Activated gamma-delta T cell treated with anti-CD3 and anti-CD28 coated beads, Interleukin-2, amount 50 U/mL, for 16 hours (primary cell): Measurements from ENCODE around the gene CACNB1.
"Not testable (repeated sequence)": the region's sequence is repeated elsewhere in the genome, so short reads cannot be mapped to it uniquely, and the experiment has no call there.

Experiments used
- DNase-seq: peaks from one replicate; pipeline ENCODE4 v3.0.0-alpha.2; 2020; ENCODE audit warnings: low read depth

The CACNB1 gene

GRCh38 chr17:39151150-39151942, 46.1 kb downstream of the CACNB1 start, which contains the start of gene PLXDC1:
Gene PLXDC1, minus strand, starts transcription at chr17:39151637. Its CDS starts 200 bp downstream, at chr17:39151437.
- no peak for DNase-seq

DNA sequence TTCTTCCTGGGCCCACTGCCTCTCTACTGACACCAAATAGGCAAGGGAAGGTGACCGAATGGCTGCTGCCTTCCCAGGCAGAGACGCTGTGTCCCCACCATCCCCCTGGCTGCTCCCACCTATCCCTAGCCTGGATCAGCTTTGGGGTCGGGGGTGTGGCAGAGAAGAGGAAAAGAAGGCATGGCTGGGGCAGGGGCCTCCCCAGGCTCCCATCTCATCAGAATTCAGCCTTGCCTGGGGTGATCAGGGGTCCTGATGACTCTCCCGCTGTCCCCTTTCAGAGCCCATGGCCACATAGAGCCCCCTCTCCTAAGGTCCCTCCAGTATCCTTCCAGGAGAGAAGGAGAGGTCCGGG, 46.7 kb downstream of the CACNB1 start:
- DNase-seq = no peak

DNA sequence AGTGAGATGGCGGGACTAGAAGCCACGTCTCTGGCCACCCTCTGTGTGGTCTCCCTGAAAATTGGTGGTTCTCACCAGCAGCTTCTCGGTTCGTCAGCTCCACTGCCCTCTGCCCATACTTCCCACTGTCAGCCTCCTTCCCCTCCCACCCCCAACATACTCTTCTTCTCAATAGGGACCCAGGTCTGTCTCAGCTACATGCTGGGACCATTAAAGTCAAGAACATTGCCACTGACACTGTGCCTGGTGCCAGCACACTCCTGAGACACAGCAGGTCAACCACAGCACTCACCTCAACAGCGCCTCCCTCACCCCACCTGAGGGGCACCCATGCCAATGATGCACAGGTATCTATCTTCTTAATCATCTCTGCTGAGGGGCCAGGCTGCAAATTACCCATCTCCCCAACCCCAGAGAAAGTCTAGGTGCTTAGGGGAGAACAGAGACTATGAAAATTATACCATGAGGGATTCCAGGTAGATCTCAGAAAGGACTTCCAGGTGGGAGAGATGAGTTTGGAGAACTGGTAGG, 47.3 kb downstream of the CACNB1 start:
- DNase-seq = no peak

GRCh38 chr17:39147221-39148185, 50.0 kb downstream of the CACNB1 start:
- DNase-seq = no peak

- no peak for DNase-seq
Measured at GRCh38 chr17:39146273-39146672, 51.2 kb downstream of the CACNB1 start.

- DNase-seq = no peak
Measured at GRCh38 chr17:39145143-39145542, 52.3 kb downstream of the CACNB1 start.

DNA sequence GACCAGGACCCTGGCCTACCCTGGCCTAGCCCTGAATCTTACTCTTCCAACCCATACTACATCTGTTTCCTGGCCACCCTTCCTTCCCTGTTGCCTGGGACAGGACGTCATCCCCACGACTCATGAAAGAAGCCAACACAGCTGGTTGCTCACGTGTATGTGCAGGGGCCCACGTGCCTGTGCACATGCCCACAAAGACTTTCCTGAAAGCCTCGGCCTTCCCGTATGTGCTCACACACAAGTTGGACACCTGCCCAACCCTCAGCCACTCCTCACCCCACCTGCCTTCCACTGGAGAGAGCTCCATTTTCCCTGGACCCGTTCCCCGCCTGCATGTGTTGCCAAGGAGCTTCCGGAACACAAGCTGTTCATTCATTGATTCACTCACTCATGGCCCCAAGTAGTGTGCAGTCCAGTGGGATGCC, 53.0 kb downstream of the CACNB1 start:
- DNase-seq = no peak

GRCh38 chr17:39143552-39144093, 53.8 kb downstream of the CACNB1 start:
- no peak for DNase-seq

GRCh38 chr17:39141915-39142664, 55.4 kb downstream of the CACNB1 start:
- DNase-seq = no peak

- DNase-seq = no peak
Measured at GRCh38 chr17:39141294-39141693, 56.2 kb downstream of the CACNB1 start.

GRCh38 chr17:39139561-39139960, 57.9 kb downstream of the CACNB1 start:
- DNase-seq = no peak

- DNase-seq = no peak
Measured at GRCh38 chr17:39139161-39139511, 58.3 kb downstream of the CACNB1 start.

DNA sequence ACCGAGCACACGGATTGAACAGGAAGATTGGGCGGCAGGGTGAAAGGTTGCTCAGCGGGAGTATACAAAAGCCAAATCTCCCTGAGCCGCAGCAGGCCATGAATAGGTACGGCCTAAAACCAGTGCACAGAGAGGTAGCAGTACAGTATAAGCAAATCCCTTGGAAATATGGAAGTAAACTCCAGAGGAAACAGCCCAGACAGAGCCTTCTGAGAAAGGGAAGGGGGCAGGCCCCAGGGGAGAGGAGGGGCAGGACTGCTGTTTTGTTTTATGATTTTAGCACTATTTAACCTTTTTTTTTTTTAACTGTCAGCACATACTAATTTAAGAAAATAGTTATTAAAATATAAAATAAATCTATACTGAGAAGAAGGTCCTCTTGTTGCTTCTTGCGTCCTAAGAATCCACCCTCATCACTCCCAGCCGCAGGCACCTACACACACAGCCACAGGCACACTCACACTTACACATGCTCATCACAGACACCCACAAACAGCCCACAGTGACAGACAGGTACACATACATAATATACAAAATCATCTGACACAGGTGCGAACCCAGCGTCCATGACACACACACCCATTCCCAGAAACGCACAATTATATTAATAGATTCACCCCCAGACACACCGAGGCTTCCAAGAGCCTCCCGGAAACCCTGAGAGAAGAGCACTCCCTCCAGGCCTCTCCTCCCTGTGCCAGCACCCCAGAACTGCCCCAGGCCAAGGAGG, 58.9 kb downstream of the CACNB1 start:
- no peak for DNase-seq

DNA sequence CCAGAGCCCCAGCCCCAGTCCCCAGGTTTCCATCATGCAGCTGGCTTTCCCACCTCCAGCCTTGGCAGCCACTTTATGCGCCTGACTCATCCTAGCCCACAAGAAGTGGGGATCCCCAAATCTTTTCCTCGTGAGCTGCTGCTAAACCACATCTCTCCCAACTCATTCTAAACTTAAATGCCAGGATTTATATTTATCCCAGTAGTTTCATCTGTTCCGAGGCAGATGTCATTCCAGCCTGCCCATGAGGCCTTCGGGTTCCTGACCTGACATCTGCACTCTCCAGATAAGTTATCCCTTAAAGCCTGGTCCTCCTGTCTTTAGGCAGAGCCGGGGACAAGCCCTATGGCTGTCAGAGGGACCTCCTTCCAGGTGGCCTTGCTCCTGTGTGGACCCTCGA, 62.6 kb downstream of the CACNB1 start:
- DNase-seq = no peak

- DNase-seq = no peak
Measured at GRCh38 chr17:39132192-39132610, 65.3 kb downstream of the CACNB1 start.

GRCh38 chr17:39131616-39132015, 65.9 kb downstream of the CACNB1 start:
- DNase-seq = no peak

DNA sequence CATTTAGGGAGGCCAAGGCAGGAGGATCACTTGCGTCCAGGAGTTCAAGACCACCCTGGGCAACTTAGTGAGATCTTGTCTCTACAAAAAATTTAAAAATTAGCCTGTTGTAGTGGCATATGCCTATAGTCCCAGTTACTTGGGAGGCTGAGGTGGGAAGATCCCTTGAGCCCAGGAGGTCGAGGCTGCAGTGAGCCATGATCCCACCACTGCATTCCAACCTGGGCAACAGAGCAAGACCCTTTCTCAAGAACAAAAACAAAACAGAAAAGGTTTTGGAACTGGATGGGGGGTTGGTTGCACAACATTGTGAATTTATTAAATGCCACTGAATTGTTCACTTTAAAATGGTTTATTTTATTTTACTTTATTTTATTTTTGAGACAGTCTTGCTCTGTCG, 67.3 kb downstream of the CACNB1 start:
- no peak for DNase-seq

DNA sequence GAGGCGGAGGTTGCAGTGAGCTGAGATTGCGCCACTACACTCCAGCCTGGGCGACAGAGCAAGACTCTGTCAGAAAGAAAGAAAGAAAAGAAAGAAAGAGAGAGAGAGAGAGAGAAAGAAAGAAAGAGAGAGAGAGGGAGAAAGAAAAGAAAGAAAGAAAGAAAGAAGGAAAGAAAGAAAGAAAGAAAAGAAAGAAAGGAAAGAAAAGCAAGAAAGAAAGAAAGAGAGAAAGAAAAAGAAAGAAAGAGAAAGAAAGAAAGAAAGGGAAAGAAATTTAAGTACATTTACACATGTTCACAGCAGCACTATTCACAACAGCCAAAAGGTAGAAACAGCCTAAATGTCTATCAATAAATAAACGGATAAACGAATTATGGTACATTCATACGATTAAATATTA, 67.9 kb downstream of the CACNB1 start:
- DNase-seq = not testable (repeated sequence)

DNA sequence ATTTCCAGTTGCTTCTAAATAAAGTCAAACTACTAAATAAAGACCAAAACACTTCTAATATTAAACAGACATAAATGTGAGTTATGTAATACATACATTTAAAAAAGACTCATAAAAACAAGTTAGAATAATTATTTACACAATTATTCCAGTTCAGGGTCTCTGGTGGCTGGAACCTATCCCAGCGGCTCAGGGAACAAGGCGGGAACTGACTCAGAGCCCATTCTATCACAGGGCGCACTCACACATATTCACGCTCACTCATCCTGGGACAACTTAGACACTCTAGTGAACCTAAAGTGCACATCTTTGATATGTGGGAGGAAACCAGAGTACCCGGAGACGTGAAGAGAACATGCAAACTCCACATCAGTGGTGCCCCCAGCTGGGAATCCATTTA, 71.0 kb downstream of the CACNB1 start:
- no peak for DNase-seq

GRCh38 chr17:39125143-39125875, 72.2 kb downstream of the CACNB1 start:
- DNase-seq = no peak
